Measurements from ENCODE around the gene SMIM32. TPM values are rescaled to one million over a fixed set of nuclear protein-coding genes. Genes with fewer than 3 reads are reported as not detected.

SMIM32 gene
- total and polyA plus RNA-seq, 4 donors = 0.48 TPM; not detected in 3

DNA sequence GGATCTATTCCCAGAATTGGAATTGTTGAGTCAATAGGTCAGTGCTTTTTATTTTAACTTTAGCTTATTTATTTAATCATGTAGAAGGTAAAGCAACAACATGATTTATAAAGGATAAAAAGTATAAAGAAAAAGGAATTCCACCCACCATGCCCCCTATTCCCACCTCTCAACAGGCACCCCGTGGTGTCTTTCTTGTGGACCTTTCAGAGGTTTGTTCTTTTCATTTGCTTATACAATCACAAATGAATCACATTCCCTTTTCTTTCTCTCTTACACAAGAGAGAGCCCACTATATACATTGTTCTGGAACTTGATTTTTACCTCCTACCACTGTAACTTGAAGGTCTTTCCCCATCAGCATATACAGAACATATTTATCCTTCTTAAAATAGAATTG is 37.2 kb upstream of the SMIM32 start:
- Histone ChIP-seq H3K9ac (ENCODE audit: insufficient read depth in 1 of 2, low read length in 2 of 2) (no peak overlapping the region), H3K27me3 (ENCODE audit: control insufficient read depth in 3 of 3, insufficient read depth in 3 of 3, low read length in 2 of 3) (no peaks in the 10 kb centered on the region), H3K4me1 (ENCODE audit: control insufficient read depth in 5 of 5, insufficient read depth in 5 of 5, low read length in 5 of 5) (peaks cover 0 to 8% (median 0%) of the 10 kb centered on the region in 5 donors), H3K4me3 (no peak overlapping the region), H3K36me3 (ENCODE audit: control insufficient read depth in 4 of 4, insufficient read depth in 4 of 4, low read length in 4 of 4) (no peaks in the 10 kb centered on the region), H3K9me3 (ENCODE audit: control insufficient read depth in 4 of 4, insufficient read depth in 3 of 4, low read length in 3 of 4) (no peaks in the 10 kb centered on the region), H3K27ac (ENCODE audit: low read depth in 1 of 2, low read length in 1 of 2) (no peak overlapping the region)
- ATAC-seq (ENCODE audit: insufficient read depth, low FRiP score) (no peak), DNase-seq (no peak)
- 24 to 32% methylated on average over 1 of the region's 1 CpG for whole genome bisulfite sequencing, 2 donors
- TF ChIP-seq, protein P1, sequence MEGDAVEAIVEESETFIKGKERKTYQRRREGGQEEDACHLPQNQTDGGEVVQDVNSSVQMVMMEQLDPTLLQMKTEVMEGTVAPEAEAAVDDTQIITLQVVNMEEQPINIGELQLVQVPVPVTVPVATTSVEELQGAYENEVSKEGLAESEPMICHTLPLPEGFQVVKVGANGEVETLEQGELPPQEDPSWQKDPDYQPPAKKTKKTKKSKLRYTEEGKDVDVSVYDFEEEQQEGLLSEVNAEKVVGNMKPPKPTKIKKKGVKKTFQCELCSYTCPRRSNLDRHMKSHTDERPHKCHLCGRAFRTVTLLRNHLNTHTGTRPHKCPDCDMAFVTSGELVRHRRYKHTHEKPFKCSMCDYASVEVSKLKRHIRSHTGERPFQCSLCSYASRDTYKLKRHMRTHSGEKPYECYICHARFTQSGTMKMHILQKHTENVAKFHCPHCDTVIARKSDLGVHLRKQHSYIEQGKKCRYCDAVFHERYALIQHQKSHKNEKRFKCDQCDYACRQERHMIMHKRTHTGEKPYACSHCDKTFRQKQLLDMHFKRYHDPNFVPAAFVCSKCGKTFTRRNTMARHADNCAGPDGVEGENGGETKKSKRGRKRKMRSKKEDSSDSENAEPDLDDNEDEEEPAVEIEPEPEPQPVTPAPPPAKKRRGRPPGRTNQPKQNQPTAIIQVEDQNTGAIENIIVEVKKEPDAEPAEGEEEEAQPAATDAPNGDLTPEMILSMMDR (IDR thresholded peaks at IDR 0.05; ENCODE audit: control extremely low read depth, extremely low read depth) = no peak

DNA sequence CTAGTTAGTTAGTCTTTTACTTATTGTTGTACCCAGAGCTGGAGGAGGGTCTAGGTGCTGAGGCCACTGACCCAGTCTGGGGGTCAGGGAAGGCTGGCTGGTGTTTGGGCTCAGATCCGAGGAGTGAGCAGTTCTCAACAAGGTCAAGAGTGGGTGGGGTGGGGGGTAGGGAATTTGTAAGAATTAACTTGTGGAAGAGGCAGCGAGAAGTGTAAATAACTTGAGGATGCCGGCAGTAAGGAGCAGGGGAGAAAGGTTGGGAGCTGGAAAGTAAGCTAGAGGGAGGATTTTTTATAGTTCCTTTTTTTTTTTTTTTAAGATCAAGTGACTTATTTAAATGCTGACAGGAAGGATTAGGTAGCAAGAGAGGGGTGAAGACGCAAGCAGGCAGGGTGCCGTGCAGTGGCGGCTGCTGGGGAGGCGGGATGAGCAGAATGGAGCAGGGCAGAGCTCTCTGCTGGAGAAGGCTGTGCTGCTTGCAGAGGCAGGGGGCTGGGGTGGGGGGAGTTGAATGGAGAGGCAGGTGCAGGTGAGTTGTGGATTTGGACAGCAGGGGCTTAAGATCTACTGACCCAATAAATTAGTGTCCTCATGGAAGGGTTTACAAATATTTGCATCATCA is 35.3 kb upstream of the SMIM32 start:
- ATAC-seq (ENCODE audit: insufficient read depth, low FRiP score) (no peak), DNase-seq (no peak)
- no peak overlapping the region for H3K27ac ChIP-seq (ENCODE audit: low read depth in 1 of 2, low read length in 1 of 2)
- H3K9ac ChIP-seq (ENCODE audit: insufficient read depth in 1 of 2, low read length in 2 of 2) = no peak overlapping the region
- no peaks in the 10 kb centered on the region for H3K36me3 ChIP-seq (ENCODE audit: control insufficient read depth in 4 of 4, insufficient read depth in 4 of 4, low read length in 4 of 4)
- 31 to 36% methylated on average over 7 of the region's 7 CpGs for WGBS, 2 donors
- no peaks in the 10 kb centered on the region for H3K27me3 ChIP-seq (ENCODE audit: control insufficient read depth in 3 of 3, insufficient read depth in 3 of 3, low read length in 2 of 3)
- TF ChIP-seq, protein P1 (IDR thresholded peaks at IDR 0.05; ENCODE audit: control extremely low read depth, extremely low read depth) = no peak
- no peaks in the 10 kb centered on the region for H3K9me3 ChIP-seq (ENCODE audit: control insufficient read depth in 4 of 4, insufficient read depth in 3 of 4, low read length in 3 of 4)
- H3K4me1 ChIP-seq (ENCODE audit: control insufficient read depth in 5 of 5, insufficient read depth in 5 of 5, low read length in 5 of 5) = peaks cover 0 to 8% (median 0%) of the 10 kb centered on the region in 5 donors
- H3K4me3 ChIP-seq = no peak overlapping the region

DNA sequence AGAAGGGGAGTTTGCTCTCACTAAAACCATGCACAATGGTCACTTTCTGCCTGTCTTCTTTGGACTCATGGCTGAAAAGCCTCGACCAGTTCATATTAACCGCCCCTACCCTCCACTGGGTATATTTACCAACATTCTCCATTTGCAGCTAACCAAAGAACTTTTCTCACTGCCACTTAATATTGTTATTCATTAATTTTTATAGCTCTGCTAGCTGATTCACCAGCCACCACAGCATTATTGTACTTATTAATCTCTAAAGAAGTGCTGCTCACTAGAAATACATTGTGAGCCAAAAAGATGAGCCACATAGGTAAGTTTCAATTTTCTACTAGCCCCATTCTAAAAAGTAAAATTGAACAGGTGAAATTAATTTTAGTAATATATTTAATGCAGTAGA is 33.4 kb upstream of the SMIM32 start:
- WGBS, 2 donors = 67 to 77% methylated on average over 2 of the region's 2 CpGs
- ATAC-seq (ENCODE audit: insufficient read depth, low FRiP score) (no peak), DNase-seq (no peak)
- Histone ChIP-seq H3K27ac (ENCODE audit: low read depth in 1 of 2, low read length in 1 of 2) (no peak overlapping the region), H3K9me3 (ENCODE audit: control insufficient read depth in 4 of 4, insufficient read depth in 3 of 4, low read length in 3 of 4) (peaks cover 0 to 6% (median 0%) of the 10 kb centered on the region in 4 donors), H3K9ac (ENCODE audit: insufficient read depth in 1 of 2, low read length in 2 of 2) (no peak overlapping the region), H3K36me3 (ENCODE audit: control insufficient read depth in 4 of 4, insufficient read depth in 4 of 4, low read length in 4 of 4) (no peaks in the 10 kb centered on the region), H3K27me3 (ENCODE audit: control insufficient read depth in 3 of 3, insufficient read depth in 3 of 3, low read length in 2 of 3) (no peaks in the 10 kb centered on the region), H3K4me3 (no peak overlapping the region), H3K4me1 (ENCODE audit: control insufficient read depth in 5 of 5, insufficient read depth in 5 of 5, low read length in 5 of 5) (peaks cover 0 to 8% (median 0%) of the 10 kb centered on the region in 5 donors)
- TF ChIP-seq, protein P1 (IDR thresholded peaks at IDR 0.05; ENCODE audit: control extremely low read depth, extremely low read depth) = no peak

DNA sequence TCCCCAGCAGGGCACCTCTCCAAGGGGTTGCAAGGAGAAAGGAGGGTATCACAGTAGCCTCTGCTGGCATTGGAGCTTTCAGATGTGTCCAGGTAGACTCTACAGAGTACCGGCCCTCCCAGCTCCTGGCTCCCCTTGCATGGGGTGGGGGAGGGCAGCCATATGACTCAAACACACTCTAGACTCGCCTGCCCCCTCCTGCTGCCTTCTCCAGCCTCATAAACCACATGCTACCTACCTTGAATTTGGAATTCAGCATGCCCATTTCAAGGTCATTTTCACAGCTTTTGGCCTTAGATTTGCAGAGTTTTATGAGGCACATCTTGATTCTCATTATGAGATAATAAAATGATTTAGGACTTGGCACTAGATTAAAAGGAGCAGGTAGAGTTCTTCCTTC is 32.8 kb upstream of the SMIM32 start:
- TF ChIP-seq, protein P1 (IDR thresholded peaks at IDR 0.05; ENCODE audit: control extremely low read depth, extremely low read depth) = no peak
- no peak for ATAC-seq (ENCODE audit: insufficient read depth, low FRiP score)
- H3K36me3 ChIP-seq (ENCODE audit: control insufficient read depth in 4 of 4, insufficient read depth in 4 of 4, low read length in 4 of 4) = no peaks in the 10 kb centered on the region
- H3K27ac ChIP-seq (ENCODE audit: low read depth in 1 of 2, low read length in 1 of 2) = no peak overlapping the region
- H3K27me3 ChIP-seq (ENCODE audit: control insufficient read depth in 3 of 3, insufficient read depth in 3 of 3, low read length in 2 of 3) = no peaks in the 10 kb centered on the region
- H3K9me3 ChIP-seq (ENCODE audit: control insufficient read depth in 4 of 4, insufficient read depth in 3 of 4, low read length in 3 of 4) = peaks cover 0 to 8% (median under 1%) of the 10 kb centered on the region in 4 donors
- H3K9ac ChIP-seq (ENCODE audit: insufficient read depth in 1 of 2, low read length in 2 of 2) = no peak overlapping the region
- peaks cover 0 to 8% (median 0%) of the 10 kb centered on the region in 5 donors for H3K4me1 ChIP-seq (ENCODE audit: control insufficient read depth in 5 of 5, insufficient read depth in 5 of 5, low read length in 5 of 5)
- no peak for DNase-seq
- no peak overlapping the region for H3K4me3 ChIP-seq
- 50 to 57% methylated on average over 2 of the region's 2 CpGs for whole genome bisulfite sequencing, 2 donors

All from lung (tissue), 12 donors.